ENCODE data around the gene HOXA6.

HOXA6 gene

DNA sequence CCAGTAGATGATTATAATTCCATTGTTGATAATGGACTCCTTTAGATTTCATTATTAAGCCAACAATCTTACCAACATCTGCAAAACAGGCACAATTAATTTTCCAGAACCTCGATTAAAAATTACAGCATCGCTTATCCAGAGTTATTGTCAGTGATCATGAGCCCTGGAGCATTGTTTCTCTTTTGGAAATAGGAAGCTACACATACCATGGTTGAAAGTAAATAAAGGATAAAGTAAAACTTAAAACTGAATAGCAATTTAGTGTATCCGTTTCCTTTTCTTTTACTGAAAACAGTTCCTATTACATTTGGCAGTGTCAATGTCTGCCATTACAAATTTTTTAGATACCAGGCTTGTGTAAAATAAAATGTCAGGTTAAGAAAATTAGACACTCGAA is 35.2 kb downstream of the HOXA6 start:
- in situ Hi-C loops (cut with MboI; ENCODE audit: low sequenced_read_pairs) = no loop called here

- in situ Hi-C loops (cut with MboI; ENCODE audit: low sequenced_read_pairs) = no loop called here
Observed at GRCh38 chr7:27111751-27112277, 35.8 kb downstream of the HOXA6 start.

- in situ Hi-C loops (cut with MboI; ENCODE audit: low sequenced_read_pairs) = no loop called here
Observed at GRCh38 chr7:27111042-27111750, 36.4 kb downstream of the HOXA6 start.

GRCh38 chr7:27110186-27111031 is 37.2 kb downstream of the HOXA6 start:
- in situ Hi-C loops (cut with MboI; ENCODE audit: low sequenced_read_pairs) = no loop called here

DNA sequence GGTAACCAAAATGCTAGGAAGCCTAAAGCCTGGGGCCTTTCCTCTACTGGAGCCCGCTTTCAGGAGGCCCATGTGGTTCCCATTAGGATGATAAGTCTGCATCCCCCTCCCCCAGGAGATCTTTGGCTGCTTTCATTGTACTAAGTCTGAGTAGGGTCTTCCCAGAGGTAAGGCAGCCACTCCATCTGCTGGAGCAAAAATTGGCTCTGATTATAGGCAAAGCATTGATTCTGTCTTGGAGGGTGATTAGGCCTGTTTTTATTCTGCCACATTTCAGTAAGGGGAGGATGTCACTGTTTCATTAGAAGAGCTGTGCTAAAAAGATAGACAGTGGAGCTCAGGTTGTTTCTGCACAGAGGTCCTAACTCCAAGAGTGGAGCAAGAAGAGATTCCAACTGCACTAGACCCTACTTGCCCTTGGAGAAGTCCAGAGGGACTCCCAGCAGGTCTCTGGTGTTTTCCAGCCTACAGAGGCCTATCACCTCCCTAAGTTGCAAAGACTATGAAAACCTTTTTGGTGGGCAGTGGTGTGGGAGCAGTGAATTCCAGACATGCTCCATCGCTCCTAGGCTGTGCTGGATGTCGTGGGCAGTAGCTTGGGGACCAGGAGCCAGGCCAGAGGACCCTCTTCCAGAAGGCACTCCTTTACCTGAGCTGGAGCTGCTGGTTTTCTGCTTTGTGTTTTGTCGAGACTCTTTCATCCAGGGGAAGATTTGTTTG is 37.9 kb downstream of the HOXA6 start:
- in situ Hi-C loops (cut with MboI; ENCODE audit: low sequenced_read_pairs) = no loop called here

DNA sequence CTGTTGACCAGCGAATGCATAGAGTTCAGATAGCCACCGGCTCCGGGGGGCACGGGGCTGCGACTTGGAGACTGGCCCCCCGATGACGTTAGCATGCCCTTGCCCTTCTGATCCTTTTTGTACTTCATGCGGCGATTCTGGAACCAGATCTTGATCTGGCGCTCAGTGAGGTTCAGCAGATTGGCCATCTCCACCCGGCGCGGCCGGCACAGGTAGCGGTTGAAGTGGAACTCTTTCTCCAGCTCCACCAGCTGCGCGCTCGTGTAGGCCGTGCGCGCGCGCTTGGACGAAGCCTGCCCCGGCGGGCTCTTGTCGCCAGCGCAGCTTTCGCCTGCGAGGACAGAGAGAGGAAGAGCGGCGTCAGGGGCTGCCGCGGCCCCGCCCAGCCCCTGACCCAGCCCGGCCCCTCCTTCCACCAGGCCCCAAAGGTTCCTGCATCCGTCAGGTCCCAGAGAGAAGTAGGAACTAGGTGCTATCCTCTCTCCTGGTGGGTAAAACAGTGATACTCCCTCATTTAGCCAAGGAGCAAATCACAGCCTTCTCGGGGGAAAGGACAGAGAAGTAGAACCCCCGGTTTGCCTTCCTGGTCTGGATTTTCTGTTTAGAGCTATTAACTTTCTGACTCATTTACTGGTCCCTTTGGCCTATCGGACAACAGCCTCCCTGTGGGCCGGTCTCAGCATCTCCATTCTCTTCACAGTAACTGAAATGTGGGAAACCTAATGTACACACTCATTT is 39.0 kb downstream of the HOXA6 start:
- in situ Hi-C loops (cut with MboI; ENCODE audit: low sequenced_read_pairs) = no loop called here

GRCh38 chr7:27107391-27108381 is 39.9 kb downstream of the HOXA6 start:
- in situ Hi-C loops (cut with MboI; ENCODE audit: low sequenced_read_pairs) = no loop called here

DNA sequence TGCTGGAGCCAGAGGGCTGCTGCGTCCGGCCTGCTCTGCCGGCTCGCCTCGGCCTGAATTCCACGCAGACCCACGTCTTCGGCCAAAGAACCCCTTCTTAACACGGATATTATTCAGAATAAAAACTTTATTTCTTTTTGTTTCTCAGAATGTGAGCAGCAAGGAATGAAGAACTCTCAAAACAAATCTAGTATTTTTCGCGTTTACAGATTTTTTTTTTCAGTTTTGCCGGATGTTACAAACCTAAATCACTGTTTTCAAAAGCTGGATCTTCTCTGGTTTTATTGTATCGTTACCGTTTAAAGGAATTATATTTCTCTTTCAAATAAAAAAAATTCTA is 40.7 kb downstream of the HOXA6 start:
- in situ Hi-C loops (cut with MboI; ENCODE audit: low sequenced_read_pairs) = no loop called here

GRCh38 chr7:27106181-27106900 is 41.2 kb downstream of the HOXA6 start:
- in situ Hi-C loops (cut with MboI; ENCODE audit: low sequenced_read_pairs) = no loop called here

GRCh38 chr7:27105301-27106031 is 42.1 kb downstream of the HOXA6 start:
- in situ Hi-C loops (cut with MboI; ENCODE audit: low sequenced_read_pairs) = no loop called here

- in situ Hi-C loops (cut with MboI; ENCODE audit: low sequenced_read_pairs) = no loop called here
Observed at GRCh38 chr7:27104341-27105058, 43.1 kb downstream of the HOXA6 start.

DNA sequence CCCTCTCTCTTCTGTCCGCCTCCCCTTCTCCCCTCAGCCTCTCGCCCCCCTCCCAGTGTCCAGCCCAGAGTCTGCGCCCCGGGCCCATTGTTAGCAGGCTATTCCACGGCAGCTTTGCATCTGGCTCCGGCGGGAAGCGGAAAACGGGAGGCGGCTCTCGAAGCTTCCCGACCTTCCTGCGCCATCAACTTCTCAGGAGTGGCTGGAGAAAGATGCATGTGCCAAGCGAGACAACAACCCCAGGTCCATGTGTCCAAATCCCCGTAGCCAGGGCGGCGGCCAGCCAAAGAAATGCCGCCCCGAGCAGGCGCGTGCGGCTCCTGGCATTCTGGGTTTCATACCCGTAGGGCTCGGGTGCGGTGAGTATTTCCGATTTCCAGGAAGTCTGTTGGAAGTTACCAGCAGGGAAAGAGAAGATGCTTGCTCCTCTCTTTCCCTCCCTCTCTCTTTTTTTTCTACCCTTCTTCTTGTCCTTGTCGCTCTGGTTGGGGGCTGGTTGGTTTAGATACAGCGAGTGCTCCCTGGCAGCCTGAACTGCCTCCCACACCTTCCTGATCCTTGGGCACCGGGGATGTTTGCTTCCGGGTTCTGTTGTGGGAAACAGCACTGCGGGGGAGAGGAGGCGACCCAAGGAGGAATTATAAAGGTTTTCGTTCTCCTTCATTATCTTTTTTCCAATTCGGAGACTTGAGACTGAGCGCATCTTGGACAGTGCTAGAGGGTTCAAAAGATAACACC is 43.9 kb downstream of the HOXA6 start:
- in situ Hi-C loops (cut with MboI; ENCODE audit: low sequenced_read_pairs) = no loop called here

DNA sequence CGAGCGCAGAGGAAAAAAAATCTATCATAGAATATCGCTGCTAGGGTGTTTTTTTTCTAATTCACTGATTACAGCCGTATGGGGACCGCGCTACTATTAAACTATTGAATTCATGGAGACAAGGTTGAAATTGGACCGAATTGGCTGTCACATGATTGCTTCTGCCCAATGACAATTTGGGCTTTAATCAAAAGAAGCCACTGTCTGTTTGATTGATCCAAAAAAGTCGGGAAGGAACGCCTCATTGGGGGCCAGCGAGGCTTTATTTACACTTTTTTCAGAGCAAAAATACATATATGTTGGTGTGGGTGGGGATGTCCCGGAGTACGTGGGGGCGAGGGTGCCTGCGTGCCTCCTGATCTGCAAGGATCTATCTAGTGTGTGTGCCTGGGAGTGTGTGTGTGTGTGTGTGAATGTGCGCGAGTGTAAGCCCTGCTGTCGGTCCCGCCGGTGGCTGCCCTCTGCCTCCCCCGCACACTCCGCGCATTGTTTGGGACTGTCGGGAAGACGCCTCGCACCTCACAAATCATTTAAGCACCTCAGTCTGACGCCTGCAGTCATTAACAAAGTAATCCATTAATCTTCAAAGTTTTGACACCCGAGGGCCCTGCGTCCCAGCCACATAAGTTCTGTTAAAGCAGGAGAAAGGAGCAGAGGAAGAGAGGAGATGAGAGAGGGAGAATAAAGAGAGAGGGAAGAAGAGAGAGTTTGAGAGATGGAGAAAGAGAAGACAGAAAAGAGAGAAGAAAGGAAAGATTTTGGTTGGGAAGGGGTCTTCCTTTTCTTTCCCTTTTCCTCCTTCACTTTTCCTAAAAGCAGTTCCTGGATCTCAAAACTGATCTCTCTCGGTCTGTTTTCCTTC is 44.8 kb downstream of the HOXA6 start, which contains the start of gene HOXA2:
HOXA2 (minus strand) TSS at position 103 of the 862 bp plus-strand sequence. CDS start 183 bp downstream, outside the sequence.
- in situ Hi-C loops (cut with MboI; ENCODE audit: low sequenced_read_pairs) = no loop called here

DNA sequence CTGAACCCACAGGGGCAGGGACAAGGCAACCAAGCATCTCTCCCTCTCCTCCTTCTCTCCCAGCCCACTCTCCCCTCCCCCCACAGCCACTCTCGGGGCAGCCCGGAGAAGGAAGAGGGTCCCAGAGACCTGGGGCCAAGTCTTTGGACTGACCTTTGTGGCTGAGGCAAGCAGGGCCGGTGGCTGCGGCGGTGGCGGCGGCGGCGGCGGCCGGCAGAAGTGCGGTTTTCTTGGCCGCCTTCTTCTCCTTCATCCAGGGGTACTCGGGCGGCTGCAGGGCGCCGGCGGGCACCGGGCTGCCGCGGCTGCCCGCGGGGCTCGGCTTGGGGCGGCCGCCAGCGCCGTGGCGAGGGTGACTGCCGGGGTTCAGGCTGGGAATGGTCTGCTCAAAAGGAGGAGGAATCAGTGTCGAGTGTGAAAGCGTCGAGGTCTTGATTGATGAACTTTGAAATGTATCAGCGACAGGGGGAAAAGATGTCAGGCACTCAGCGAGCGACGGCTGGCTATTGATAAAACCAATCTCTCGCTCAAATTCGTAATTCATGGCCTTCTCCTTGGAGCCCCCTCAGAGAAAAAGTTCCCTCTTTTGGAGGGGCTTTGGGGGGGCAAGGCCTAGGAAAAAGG is 45.5 kb downstream of the HOXA6 start:
- in situ Hi-C loops (cut with MboI; ENCODE audit: low sequenced_read_pairs) = no loop called here

- in situ Hi-C loops (cut with MboI; ENCODE audit: low sequenced_read_pairs) = no loop called here
Observed at GRCh38 chr7:27101171-27101956, 46.2 kb downstream of the HOXA6 start.

Data from hTERT RPE-1 (cell line).